ENCODE measurements around the gene MIGA1. TPM values are rescaled to one million over a fixed set of nuclear protein-coding genes. Genes with fewer than 3 reads are reported as not detected.
"Not testable (repeated sequence)": the region's sequence is repeated elsewhere in the genome, so short reads cannot be mapped to it uniquely, and the experiment has no call there.

The MIGA1 gene
- total and polyA plus RNA-seq, 4 donors: 14.9 to 47.0 (median 20.0) TPM

- Histone ChIP-seq H3K27me3 (ENCODE audit: control insufficient read depth, insufficient read depth, low read length) (no peaks in the 10 kb centered on the region), H3K36me3 (ENCODE audit: control insufficient read depth, insufficient read depth, low read length) (peaks cover 14% of the 10 kb centered on the region), H3K27ac (ENCODE audit: low read depth, low read length) (no peak overlapping the region), H3K9me3 (ENCODE audit: control insufficient read depth, insufficient read depth, low read length) (no peaks in the 10 kb centered on the region), H3K4me3 (ENCODE audit: low read depth, low read length) (no peak overlapping the region), H3K4me1 (ENCODE audit: control insufficient read depth, insufficient read depth, low read length) (no peaks in the 10 kb centered on the region)
- 91% methylated on average over 2 of the region's 2 CpGs for WGBS (ENCODE audit: insufficient coverage)
- DNase-seq (ENCODE audit: low read depth in 4 of 6, low spot score in 6 of 6): no peak
These were observed 44.6 kb downstream of the MIGA1 start for GRCh38 chr1:77824079-77824478.

- 100% methylated on average over 1 of the region's 1 CpG for WGBS (ENCODE audit: insufficient coverage)
- H3K9me3 ChIP-seq (ENCODE audit: control insufficient read depth, insufficient read depth, low read length): no peaks in the 10 kb centered on the region
- no peak for DNase-seq (ENCODE audit: low read depth in 4 of 6, low spot score in 6 of 6)
- no peak overlapping the region for H3K27ac ChIP-seq (ENCODE audit: low read depth, low read length)
- H3K27me3 ChIP-seq (ENCODE audit: control insufficient read depth, insufficient read depth, low read length): no peaks in the 10 kb centered on the region
- H3K4me3 ChIP-seq (ENCODE audit: low read depth, low read length): no peak overlapping the region
- no peaks in the 10 kb centered on the region for H3K4me1 ChIP-seq (ENCODE audit: control insufficient read depth, insufficient read depth, low read length)
- peaks cover 10% of the 10 kb centered on the region for H3K36me3 ChIP-seq (ENCODE audit: control insufficient read depth, insufficient read depth, low read length)
These were observed 45.2 kb downstream of the MIGA1 start for GRCh38 chr1:77824694-77825093.

GRCh38 chr1:77825131-77825709 is 45.8 kb downstream of the MIGA1 start:
- H3K4me1 ChIP-seq (ENCODE audit: control insufficient read depth, insufficient read depth, low read length): no peaks in the 10 kb centered on the region
- H3K9me3 ChIP-seq (ENCODE audit: control insufficient read depth, insufficient read depth, low read length): no peaks in the 10 kb centered on the region
- no peak overlapping the region for H3K4me3 ChIP-seq (ENCODE audit: low read depth, low read length)
- WGBS (ENCODE audit: insufficient coverage): 73% methylated on average over 3 of the region's 10 CpGs
- H3K27ac ChIP-seq (ENCODE audit: low read depth, low read length): no peak overlapping the region
- H3K36me3 ChIP-seq (ENCODE audit: control insufficient read depth, insufficient read depth, low read length): peaks cover 10% of the 10 kb centered on the region
- H3K27me3 ChIP-seq (ENCODE audit: control insufficient read depth, insufficient read depth, low read length): no peaks in the 10 kb centered on the region
- DNase-seq (ENCODE audit: low read depth in 4 of 6, low spot score in 6 of 6): peak in 2 of 6 donors; percentile 22 to 68

- H3K36me3 ChIP-seq (ENCODE audit: control insufficient read depth, insufficient read depth, low read length); H3K27ac ChIP-seq (ENCODE audit: low read depth, low read length); H3K4me1 ChIP-seq (ENCODE audit: control insufficient read depth, insufficient read depth, low read length); DNase-seq (ENCODE audit: low read depth in 4 of 6, low spot score in 6 of 6); H3K4me3 ChIP-seq (ENCODE audit: low read depth, low read length); H3K27me3 ChIP-seq (ENCODE audit: control insufficient read depth, insufficient read depth, low read length); H3K9me3 ChIP-seq (ENCODE audit: control insufficient read depth, insufficient read depth, low read length): not testable (repeated sequence)
- WGBS (ENCODE audit: insufficient coverage): 100% methylated on average over 3 of the region's 8 CpGs
These were observed 47.4 kb downstream of the MIGA1 start for GRCh38 chr1:77826851-77827250.

GRCh38 chr1:77828098-77828497 is 48.6 kb downstream of the MIGA1 start:
- no peak for DNase-seq (ENCODE audit: low read depth in 4 of 6, low spot score in 6 of 6)
- Histone ChIP-seq H3K4me3 (ENCODE audit: low read depth, low read length) (no peak overlapping the region), H3K27ac (ENCODE audit: low read depth, low read length) (no peak overlapping the region), H3K4me1 (ENCODE audit: control insufficient read depth, insufficient read depth, low read length) (no peaks in the 10 kb centered on the region), H3K27me3 (ENCODE audit: control insufficient read depth, insufficient read depth, low read length) (no peaks in the 10 kb centered on the region), H3K36me3 (ENCODE audit: control insufficient read depth, insufficient read depth, low read length) (peaks cover 5% of the 10 kb centered on the region), H3K9me3 (ENCODE audit: control insufficient read depth, insufficient read depth, low read length) (no peaks in the 10 kb centered on the region)
- 100% methylated on average over 1 of the region's 1 CpG for WGBS (ENCODE audit: insufficient coverage)

- H3K27ac ChIP-seq (ENCODE audit: low read depth, low read length): no peak overlapping the region
- H3K4me3 ChIP-seq (ENCODE audit: low read depth, low read length): no peak overlapping the region
- peak in 1 of 6 donors; percentile 1 for DNase-seq (ENCODE audit: low read depth in 4 of 6, low spot score in 6 of 6)
- no peaks in the 10 kb centered on the region for H3K9me3 ChIP-seq (ENCODE audit: control insufficient read depth, insufficient read depth, low read length)
- WGBS (ENCODE audit: insufficient coverage): no CpG with 5 or more reads among the region's 1 CpG
- peaks cover 4% of the 10 kb centered on the region for H3K4me1 ChIP-seq (ENCODE audit: control insufficient read depth, insufficient read depth, low read length)
- peaks cover 2% of the 10 kb centered on the region for H3K36me3 ChIP-seq (ENCODE audit: control insufficient read depth, insufficient read depth, low read length)
- no peaks in the 10 kb centered on the region for H3K27me3 ChIP-seq (ENCODE audit: control insufficient read depth, insufficient read depth, low read length)
These were observed 50.4 kb downstream of the MIGA1 start for GRCh38 chr1:77829851-77830250.

- Histone ChIP-seq H3K36me3 (ENCODE audit: control insufficient read depth, insufficient read depth, low read length) (peaks cover 2% of the 10 kb centered on the region), H3K4me1 (ENCODE audit: control insufficient read depth, insufficient read depth, low read length) (peaks cover 4% of the 10 kb centered on the region), H3K27ac (ENCODE audit: low read depth, low read length) (no peak overlapping the region), H3K4me3 (ENCODE audit: low read depth, low read length) (no peak overlapping the region), H3K27me3 (ENCODE audit: control insufficient read depth, insufficient read depth, low read length) (no peaks in the 10 kb centered on the region), H3K9me3 (ENCODE audit: control insufficient read depth, insufficient read depth, low read length) (no peaks in the 10 kb centered on the region)
- no CpG with 5 or more reads among the region's 3 CpGs for WGBS (ENCODE audit: insufficient coverage)
- DNase-seq (ENCODE audit: low read depth in 4 of 6, low spot score in 6 of 6): no peak
These were observed 51.5 kb downstream of the MIGA1 start for GRCh38 chr1:77830946-77831345.

- DNase-seq (ENCODE audit: low read depth in 4 of 6, low spot score in 6 of 6): no peak
- Histone ChIP-seq H3K27ac (ENCODE audit: low read depth, low read length) (no peak overlapping the region), H3K27me3 (ENCODE audit: control insufficient read depth, insufficient read depth, low read length) (no peaks in the 10 kb centered on the region), H3K4me3 (ENCODE audit: low read depth, low read length) (no peak overlapping the region), H3K36me3 (ENCODE audit: control insufficient read depth, insufficient read depth, low read length) (peaks cover 2% of the 10 kb centered on the region), H3K9me3 (ENCODE audit: control insufficient read depth, insufficient read depth, low read length) (no peaks in the 10 kb centered on the region), H3K4me1 (ENCODE audit: control insufficient read depth, insufficient read depth, low read length) (peaks cover 4% of the 10 kb centered on the region)
- WGBS (ENCODE audit: insufficient coverage): no CpG with 5 or more reads among the region's 4 CpGs
These were observed 52.1 kb downstream of the MIGA1 start for GRCh38 chr1:77831566-77831965.

- Histone ChIP-seq H3K9me3 (ENCODE audit: control insufficient read depth, insufficient read depth, low read length) (no peaks in the 10 kb centered on the region), H3K4me3 (ENCODE audit: low read depth, low read length) (no peak overlapping the region), H3K27me3 (ENCODE audit: control insufficient read depth, insufficient read depth, low read length) (no peaks in the 10 kb centered on the region), H3K27ac (ENCODE audit: low read depth, low read length) (no peak overlapping the region), H3K4me1 (ENCODE audit: control insufficient read depth, insufficient read depth, low read length) (peaks cover 4% of the 10 kb centered on the region), H3K36me3 (ENCODE audit: control insufficient read depth, insufficient read depth, low read length) (peaks cover 2% of the 10 kb centered on the region)
- peak in 2 of 6 donors; percentile 3 to 32 for DNase-seq (ENCODE audit: low read depth in 4 of 6, low spot score in 6 of 6)
- WGBS (ENCODE audit: insufficient coverage): 31% methylated on average over 2 of the region's 2 CpGs
These were observed 52.7 kb downstream of the MIGA1 start for GRCh38 chr1:77831976-77832711.

- Histone ChIP-seq H3K27me3 (ENCODE audit: control insufficient read depth, insufficient read depth, low read length) (no peaks in the 10 kb centered on the region), H3K9me3 (ENCODE audit: control insufficient read depth, insufficient read depth, low read length) (no peaks in the 10 kb centered on the region), H3K4me3 (ENCODE audit: low read depth, low read length) (no peak overlapping the region), H3K4me1 (ENCODE audit: control insufficient read depth, insufficient read depth, low read length) (peaks cover 4% of the 10 kb centered on the region), H3K36me3 (ENCODE audit: control insufficient read depth, insufficient read depth, low read length) (peaks cover 2% of the 10 kb centered on the region), H3K27ac (ENCODE audit: low read depth, low read length) (no peak overlapping the region)
- DNase-seq (ENCODE audit: low read depth in 4 of 6, low spot score in 6 of 6): peak in 4 of 6 donors; percentile 7 to 66 (median 44)
These were observed 53.5 kb downstream of the MIGA1 start for GRCh38 chr1:77832901-77833300.
